ENCODE results near the gene CNKSR1.

The CNKSR1 gene

DNA sequence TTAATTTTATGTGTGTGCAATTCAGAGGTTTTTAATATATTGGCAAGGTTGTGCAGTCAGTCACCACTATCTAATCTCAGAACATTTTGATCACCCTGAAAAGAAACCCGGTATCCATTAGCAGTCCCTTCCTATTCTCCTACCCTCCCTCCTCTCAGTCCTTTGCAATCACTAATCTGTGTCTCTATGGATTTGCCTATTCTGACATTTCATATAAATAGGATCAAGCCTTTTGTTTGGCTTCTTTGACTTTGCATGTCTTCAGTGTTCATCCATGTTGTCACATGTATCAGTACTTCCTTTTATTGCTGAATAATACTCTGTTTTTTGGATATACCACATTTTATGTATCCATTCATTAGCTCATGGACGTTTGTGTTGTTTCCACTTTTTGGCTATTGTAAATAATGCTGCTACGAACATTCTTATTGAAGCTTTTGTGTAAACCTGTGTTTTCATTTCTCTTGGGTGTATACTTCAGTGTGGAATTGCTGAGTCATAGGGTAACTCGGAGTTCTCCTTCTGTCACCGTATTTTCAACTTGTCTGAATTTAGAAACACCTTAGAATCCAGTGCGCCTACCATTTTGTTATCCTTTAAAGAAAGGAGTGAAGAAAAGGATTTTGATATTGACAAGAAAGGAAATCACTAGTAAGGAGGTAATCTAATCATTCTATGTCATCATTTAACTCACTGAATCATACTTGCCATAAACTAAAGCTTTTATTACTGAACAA lies 60.1 kb downstream of the CNKSR1 start:
- H3K27ac ChIP-seq, result no peak overlapping the region
- TF ChIP-seq CTCF (conservative IDR thresholded peaks at IDR 0.05), result no peak
- no peak for TF ChIP-seq ZFX (IDR thresholded peaks at IDR 0.05)

Measured in C4-2B (cell line).